ENCODE results near the gene CARD11. TPM values are rescaled to one million over a fixed set of nuclear protein-coding genes. Genes with fewer than 3 reads are reported as not detected.

CARD11 gene
- total RNA-seq, 1 donor from 2014 or later = 5.7 TPM

DNA sequence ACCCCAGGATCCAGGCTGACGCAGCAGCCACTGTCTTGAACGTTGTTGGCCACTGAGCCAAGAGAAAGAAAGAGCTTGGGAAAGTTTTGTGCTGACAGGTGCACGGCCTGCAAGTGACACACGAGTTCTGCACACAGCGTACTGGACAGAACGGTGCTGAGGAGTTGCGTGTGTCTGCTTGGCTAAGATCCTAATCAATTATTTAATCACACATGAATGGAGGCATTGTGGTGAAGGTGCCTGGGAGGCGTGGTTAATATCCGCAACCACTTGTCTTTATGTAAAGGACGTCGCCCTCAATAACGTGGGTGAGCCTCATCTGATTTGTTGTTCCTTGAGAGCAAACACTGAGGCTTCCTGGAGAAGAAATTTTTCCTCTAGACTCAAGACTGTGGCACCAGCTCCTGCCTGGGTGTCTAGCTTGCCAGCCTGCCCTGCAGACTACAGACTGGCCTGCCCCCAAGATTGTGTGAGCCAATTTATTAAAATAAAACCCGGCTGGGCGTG is 183.0 kb downstream of the CARD11 start:
- no peaks in the 10 kb centered on the region for H3K9me3 ChIP-seq
- DNase-seq (no peak), ATAC-seq (peak; percentile 59 to 67)
- H3K4me3 ChIP-seq = no peak overlapping the region
- TF ChIP-seq, protein P1, sequence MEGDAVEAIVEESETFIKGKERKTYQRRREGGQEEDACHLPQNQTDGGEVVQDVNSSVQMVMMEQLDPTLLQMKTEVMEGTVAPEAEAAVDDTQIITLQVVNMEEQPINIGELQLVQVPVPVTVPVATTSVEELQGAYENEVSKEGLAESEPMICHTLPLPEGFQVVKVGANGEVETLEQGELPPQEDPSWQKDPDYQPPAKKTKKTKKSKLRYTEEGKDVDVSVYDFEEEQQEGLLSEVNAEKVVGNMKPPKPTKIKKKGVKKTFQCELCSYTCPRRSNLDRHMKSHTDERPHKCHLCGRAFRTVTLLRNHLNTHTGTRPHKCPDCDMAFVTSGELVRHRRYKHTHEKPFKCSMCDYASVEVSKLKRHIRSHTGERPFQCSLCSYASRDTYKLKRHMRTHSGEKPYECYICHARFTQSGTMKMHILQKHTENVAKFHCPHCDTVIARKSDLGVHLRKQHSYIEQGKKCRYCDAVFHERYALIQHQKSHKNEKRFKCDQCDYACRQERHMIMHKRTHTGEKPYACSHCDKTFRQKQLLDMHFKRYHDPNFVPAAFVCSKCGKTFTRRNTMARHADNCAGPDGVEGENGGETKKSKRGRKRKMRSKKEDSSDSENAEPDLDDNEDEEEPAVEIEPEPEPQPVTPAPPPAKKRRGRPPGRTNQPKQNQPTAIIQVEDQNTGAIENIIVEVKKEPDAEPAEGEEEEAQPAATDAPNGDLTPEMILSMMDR (IDR thresholded peaks at IDR 0.05) = no peak
- H3K27me3 ChIP-seq (ENCODE audit: low read depth) = no peaks in the 10 kb centered on the region
- intact Hi-C loops (cut with DNase I) = no loop called here
- H3K36me3 ChIP-seq = no peaks in the 10 kb centered on the region
- no peak overlapping the region for H3K27ac ChIP-seq
- H3K4me1 ChIP-seq = peaks cover 28% of the 10 kb centered on the region

DNA sequence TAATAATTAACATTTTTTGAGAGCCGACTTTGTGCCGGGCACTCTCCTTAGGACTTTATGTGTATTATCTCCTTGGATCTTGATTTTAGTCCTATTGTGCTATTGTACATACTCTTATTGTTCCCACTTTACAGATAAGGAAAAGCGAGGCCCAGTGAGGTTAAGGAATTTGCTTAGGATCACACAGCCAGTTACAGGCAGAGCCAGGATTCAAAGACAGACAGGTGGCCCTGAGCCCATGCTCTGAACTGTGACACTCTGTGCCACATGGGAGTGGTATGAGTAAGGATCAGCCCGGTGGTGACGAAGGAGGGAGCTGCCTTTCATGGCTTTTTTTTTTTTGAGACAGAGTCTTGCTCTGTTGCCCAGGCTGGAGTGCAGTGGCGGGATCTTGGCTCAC is 183.7 kb downstream of the CARD11 start:
- no peaks in the 10 kb centered on the region for H3K36me3 ChIP-seq
- H3K27ac ChIP-seq = no peak overlapping the region
- H3K9me3 ChIP-seq = no peaks in the 10 kb centered on the region
- H3K27me3 ChIP-seq (ENCODE audit: low read depth) = no peaks in the 10 kb centered on the region
- intact Hi-C loops (cut with DNase I) = no loop called here
- ATAC-seq (no peak), DNase-seq (no peak)
- TF ChIP-seq, protein P1 (IDR thresholded peaks at IDR 0.05) = no peak
- peaks cover 26% of the 10 kb centered on the region for H3K4me1 ChIP-seq
- no peak overlapping the region for H3K4me3 ChIP-seq

DNA sequence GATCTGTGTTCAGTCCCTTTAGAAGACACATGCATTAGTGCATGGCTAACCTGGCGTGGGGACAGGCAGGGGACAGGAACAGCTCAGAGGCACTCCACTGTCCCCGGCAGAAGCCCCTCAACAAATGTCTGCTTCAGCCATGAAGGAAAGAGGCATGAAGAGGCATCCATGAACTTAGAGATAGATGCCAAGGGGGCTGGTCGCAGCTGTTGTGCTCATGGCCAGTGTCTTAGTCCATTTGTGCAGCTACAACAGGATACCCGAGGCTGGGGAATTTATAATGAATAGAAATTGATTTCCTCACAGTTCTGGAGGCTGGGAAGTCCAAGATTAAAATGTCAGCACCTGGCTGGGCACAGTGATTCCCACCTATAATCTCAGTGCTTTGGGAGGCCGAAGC is 185.0 kb downstream of the CARD11 start:
- DNase-seq = no peak
- H3K27me3 ChIP-seq (ENCODE audit: low read depth) = no peaks in the 10 kb centered on the region
- H3K9me3 ChIP-seq = no peaks in the 10 kb centered on the region
- H3K4me1 ChIP-seq = peaks cover 12% of the 10 kb centered on the region
- TF ChIP-seq, protein P1 (IDR thresholded peaks at IDR 0.05) = no peak
- intact Hi-C loops (cut with DNase I) = no loop called here
- no peak overlapping the region for H3K4me3 ChIP-seq
- no peak overlapping the region for H3K27ac ChIP-seq
- no peaks in the 10 kb centered on the region for H3K36me3 ChIP-seq
- no peak for ATAC-seq

DNA sequence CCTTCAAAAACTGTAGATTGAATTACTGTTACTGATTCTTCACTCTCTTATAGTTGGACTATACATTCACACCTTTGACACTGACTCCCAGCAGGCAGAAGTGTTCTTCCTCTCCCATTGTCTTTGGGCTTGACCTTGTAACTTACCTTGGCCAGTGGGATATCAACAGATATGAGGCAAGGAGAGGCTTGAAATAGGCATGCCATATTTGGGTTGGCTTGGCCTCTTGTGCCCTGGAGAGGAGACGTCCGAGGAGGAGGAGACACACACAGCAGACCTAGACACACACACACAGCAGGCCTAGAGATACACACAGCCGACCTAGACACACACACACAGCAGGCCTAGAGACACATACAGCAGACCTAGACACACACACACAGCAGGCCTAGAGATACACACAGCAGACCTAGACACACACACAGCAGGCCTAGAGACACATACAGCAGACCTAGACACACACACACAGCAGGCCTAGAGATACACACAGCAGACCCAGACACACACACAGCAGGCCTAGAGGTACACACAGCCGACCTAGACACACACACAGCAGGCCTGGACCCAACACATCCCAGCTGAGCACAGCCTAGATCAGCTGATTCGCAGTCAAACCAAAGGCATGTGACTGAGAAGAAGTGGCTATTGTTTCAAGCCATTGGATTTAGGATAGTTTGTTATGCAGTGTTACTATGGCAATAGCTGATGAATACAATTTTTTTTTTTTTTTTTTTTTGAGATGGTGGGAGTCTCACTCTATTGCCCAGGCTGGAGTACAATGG is 187.1 kb downstream of the CARD11 start:
- no peaks in the 10 kb centered on the region for H3K4me1 ChIP-seq
- H3K9me3 ChIP-seq = no peaks in the 10 kb centered on the region
- no peaks in the 10 kb centered on the region for H3K36me3 ChIP-seq
- TF ChIP-seq, protein P1 (IDR thresholded peaks at IDR 0.05) = no peak
- DNase-seq = no peak
- intact Hi-C loops (cut with DNase I) = no loop called here
- no peak for ATAC-seq
- no peak overlapping the region for H3K27ac ChIP-seq
- H3K27me3 ChIP-seq (ENCODE audit: low read depth) = no peaks in the 10 kb centered on the region
- H3K4me3 ChIP-seq = no peak overlapping the region

Other genes with a start within 250 kb of the CARD11 start
- 41.6 TPM for gene GNA12, start 199.6 kb downstream of the CARD11 start, total RNA-seq